Esophagus muscularis mucosa (tissue), 4 donors: ENCODE data around the gene TMEM238. TPM values are rescaled to one million over a fixed set of nuclear protein-coding genes. Genes with fewer than 3 reads are reported as not detected.

Experiments
- DNase-seq: peaks from one replicate; pipeline ENCODE4 v3.0.0-alpha.2; 2017; ENCODE audit errors: extremely low spot score
- H3K27ac ChIP-seq, 4 donors: fragments of 200-600 bp; sonication (generic); replicated peaks in 1 of 4; 1 replicate in 3 of 4; 2 replicates in 1 of 4; pipeline ENCODE4 v1.5.1; 2016 to 2019; ENCODE audit warnings: mild to moderate bottlenecking in 1 of 4
- H3K27me3 ChIP-seq, 4 donors: fragments of 200-600 bp; sonication (generic); one replicate each; pipeline versions ENCODE4 v1.5.1 to v1.6.0; 2016 to 2019
- H3K36me3 ChIP-seq, 4 donors: fragments of 200-600 bp; sonication (generic); one replicate each; pipeline ENCODE4 v1.5.1; 2016 to 2019
- H3K4me1 ChIP-seq, 4 donors: fragments of 200-600 bp; sonication (generic); one replicate each; pipeline ENCODE4 v1.5.1; 2016 to 2019
- H3K4me3 ChIP-seq, 4 donors: fragments of 200-600 bp; sonication (generic); 1 replicate in 2 of 4; 2 replicates in 2 of 4; pipeline ENCODE4 v1.5.1; 2016 to 2019; ENCODE audit warnings: mild to moderate bottlenecking in 4 of 4, moderate library complexity in 1 of 4
- H3K9me3 ChIP-seq, 4 donors: fragments of 200-600 bp; sonication (generic); 1 replicate in 3 of 4; 2 replicates in 1 of 4; pipeline ENCODE4 v1.5.1; 2016 to 2019
- EP300 ChIP-seq: sonication (generic); formaldehyde crosslinking; IDR thresholded peaks from one replicate; pipeline ENCODE4 v1.6.1; 2017; ENCODE audit warnings: antibody characterized with exemption
- POLR2A ChIP-seq: fragments of 450-650 bp; IDR thresholded peaks from one replicate; pipeline ENCODE4 v1.6.1; 2017; ENCODE audit warnings: antibody characterized with exemption, moderate library complexity, mild to moderate bottlenecking, low read depth
- POLR2AphosphoS5 ChIP-seq, 2 donors: sonication (generic); formaldehyde crosslinking; IDR thresholded peaks; one replicate each; pipeline ENCODE4 v1.6.1; 2017; ENCODE audit warnings: antibody characterized with exemption in 2 of 2
- WGBS: methylation state at CpG from one replicate; pipeline ENCODE4 v1.1.5; 2018; 5-methylcytosine and 5-hydroxymethylcytosine counted together
- intact Hi-C: fragments of 100-400 bp; cut with DNase I; formaldehyde crosslinking; loops from one replicate; pipeline ENCODE4 v1.15.1; 2023
- total RNA-seq, 4 donors: library from RNA; depleted of rRNA; stranded (reverse); fragments of >200 nt; gene quantifications; one replicate each; pipeline versions ENCODE4 v1.1.0 to v1.2.1, GENCODE V29; 2016
- TF ChIP-seq, protein P1 (sequence below), 3 experiments: fragments of 200-600 bp in 2 of 3; fragments of 450-650 bp in 1 of 3; sonication (generic) in 2 of 3; IDR thresholded peaks; one replicate each; pipeline ENCODE4 v1.5.1; 2017 to 2019; ENCODE audit warnings: antibody characterized with exemption in 3 of 3, mild to moderate bottlenecking in 2 of 3, moderate library complexity in 1 of 3

Gene TMEM238
- total RNA-seq, 4 donors from 2014 or later: 0.83 to 7.5 (median 1.00) TPM

DNA sequence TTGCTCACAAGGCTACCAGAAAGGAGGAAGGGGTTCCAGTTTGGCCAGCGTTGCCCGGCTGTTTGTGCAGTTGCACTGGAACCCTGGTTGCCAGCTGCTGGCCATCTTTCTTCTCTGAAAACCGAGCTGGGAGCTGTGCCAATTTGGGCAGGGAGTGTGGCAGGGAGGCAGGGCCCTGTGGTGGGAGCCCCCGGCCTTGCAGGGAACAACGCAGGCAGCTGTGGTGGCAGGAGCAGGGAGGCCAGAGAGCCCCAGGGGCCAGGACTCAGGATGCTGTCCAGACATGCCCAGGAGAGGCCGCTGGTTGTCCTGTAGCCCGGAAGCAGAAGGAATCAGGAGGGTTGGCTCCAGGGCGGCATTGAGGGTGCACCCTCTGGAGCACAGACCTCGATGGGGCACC is 39.6 kb downstream of the TMEM238 start:
- Histone ChIP-seq H3K27me3 (peaks cover 0 to 6% (median 0%) of the 10 kb centered on the region in 4 donors), H3K4me1 (peaks cover 18 to 45% (median 31%) of the 10 kb centered on the region in 4 donors), H3K9me3 (no peaks in the 10 kb centered on the region), H3K36me3 (peaks cover 0 to 54% (median 36%) of the 10 kb centered on the region in 4 donors), H3K27ac (no peak overlapping the region), H3K4me3 (no peak overlapping the region)
- intact Hi-C loops: loop anchor here (5.0 kb wide), 2 partner anchors 38 to 42 kb away; partner anchors contain the start of gene TMEM238
- TF ChIP-seq, protein P1, sequence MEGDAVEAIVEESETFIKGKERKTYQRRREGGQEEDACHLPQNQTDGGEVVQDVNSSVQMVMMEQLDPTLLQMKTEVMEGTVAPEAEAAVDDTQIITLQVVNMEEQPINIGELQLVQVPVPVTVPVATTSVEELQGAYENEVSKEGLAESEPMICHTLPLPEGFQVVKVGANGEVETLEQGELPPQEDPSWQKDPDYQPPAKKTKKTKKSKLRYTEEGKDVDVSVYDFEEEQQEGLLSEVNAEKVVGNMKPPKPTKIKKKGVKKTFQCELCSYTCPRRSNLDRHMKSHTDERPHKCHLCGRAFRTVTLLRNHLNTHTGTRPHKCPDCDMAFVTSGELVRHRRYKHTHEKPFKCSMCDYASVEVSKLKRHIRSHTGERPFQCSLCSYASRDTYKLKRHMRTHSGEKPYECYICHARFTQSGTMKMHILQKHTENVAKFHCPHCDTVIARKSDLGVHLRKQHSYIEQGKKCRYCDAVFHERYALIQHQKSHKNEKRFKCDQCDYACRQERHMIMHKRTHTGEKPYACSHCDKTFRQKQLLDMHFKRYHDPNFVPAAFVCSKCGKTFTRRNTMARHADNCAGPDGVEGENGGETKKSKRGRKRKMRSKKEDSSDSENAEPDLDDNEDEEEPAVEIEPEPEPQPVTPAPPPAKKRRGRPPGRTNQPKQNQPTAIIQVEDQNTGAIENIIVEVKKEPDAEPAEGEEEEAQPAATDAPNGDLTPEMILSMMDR (IDR thresholded peaks at IDR 0.05): no peak
- TF ChIP-seq EP300: no peak
- no peak for TF ChIP-seq POLR2AphosphoS5 (IDR thresholded peaks at IDR 0.05)
- TF ChIP-seq POLR2A: no peak
- DNase-seq: no peak
- 69% methylated on average over 9 of the region's 9 CpGs for WGBS

GRCh38 chr19:55341595-55342531 is 42.2 kb downstream of the TMEM238 start:
- DNase-seq: no peak
- Histone ChIP-seq H3K27me3 (peaks cover 0 to 3% (median 0%) of the 10 kb centered on the region in 4 donors), H3K4me1 (peaks cover 19 to 47% (median 39%) of the 10 kb centered on the region in 4 donors), H3K36me3 (peaks cover 0 to 43% (median 27%) of the 10 kb centered on the region in 4 donors), H3K4me3 (peak overlapping the region; percentile 76 to 91 (median 84)), H3K9me3 (no peaks in the 10 kb centered on the region), H3K27ac (no peak overlapping the region)
- 83% methylated on average over 17 of the region's 50 CpGs for WGBS
- intact Hi-C loops: loop anchor here (5.0 kb wide), 2 partner anchors 40 kb away; partner anchors contain the start of gene TMEM238
- TF ChIP-seq, protein P1 (IDR thresholded peaks at IDR 0.05): no peak
- no peak for TF ChIP-seq EP300
- no peak for TF ChIP-seq POLR2A
- TF ChIP-seq POLR2AphosphoS5 (IDR thresholded peaks at IDR 0.05): no peak

- intact Hi-C loops: loop anchor here (5.0 kb wide), 2 partner anchors 39 to 41 kb away; partner anchors contain the start of gene TMEM238
- peaks cover 0 to 3% (median 0%) of the 10 kb centered on the region in 4 donors for H3K27me3 ChIP-seq
- peaks cover 0 to 36% (median 22%) of the 10 kb centered on the region in 4 donors for H3K36me3 ChIP-seq
- H3K27ac ChIP-seq: peak overlapping the region; percentile 91 to 97 (median 93)
- WGBS: 8% methylated on average over 9 of the region's 15 CpGs
- DNase-seq: no peak
- TF ChIP-seq, protein P1 (IDR thresholded peaks at IDR 0.05): no peak
- peak; percentile 27 to 41 for TF ChIP-seq POLR2AphosphoS5 (IDR thresholded peaks at IDR 0.05)
- no peak for TF ChIP-seq EP300
- TF ChIP-seq POLR2A: no peak
- peak overlapping the region; percentile 76 to 91 (median 84) for H3K4me3 ChIP-seq
- H3K4me1 ChIP-seq: peaks cover 17 to 44% (median 38%) of the 10 kb centered on the region in 4 donors
- H3K9me3 ChIP-seq: no peaks in the 10 kb centered on the region
Observed at GRCh38 chr19:55341171-55341588, 42.9 kb downstream of the TMEM238 start.

DNA sequence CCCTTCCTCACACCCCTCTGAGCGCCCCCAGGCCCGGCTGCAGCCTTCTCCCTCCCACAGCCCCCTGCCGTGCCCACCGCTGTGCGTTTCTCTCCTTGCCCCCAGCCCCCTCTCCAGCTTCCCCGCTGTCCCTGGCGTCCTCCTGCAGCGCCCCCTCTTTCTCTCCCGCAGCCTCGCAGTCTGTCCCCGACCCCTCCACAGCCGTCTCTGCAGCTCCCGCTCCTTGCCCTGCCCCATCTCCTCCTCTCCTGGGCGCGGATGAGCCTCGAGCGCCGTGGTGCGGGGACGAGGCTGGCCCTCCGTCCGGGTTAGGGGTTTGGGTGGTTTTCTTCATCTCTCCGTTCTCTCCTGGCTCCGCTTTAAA is 43.3 kb downstream of the TMEM238 start:
- H3K27ac ChIP-seq: peak overlapping the region; percentile 91 to 97 (median 93)
- H3K4me3 ChIP-seq: peak overlapping the region; percentile 76 to 91 (median 84)
- H3K4me1 ChIP-seq: peaks cover 17 to 40% (median 34%) of the 10 kb centered on the region in 4 donors
- peaks cover 0 to 1% (median 0%) of the 10 kb centered on the region in 4 donors for H3K27me3 ChIP-seq
- no peak for TF ChIP-seq POLR2AphosphoS5 (IDR thresholded peaks at IDR 0.05)
- TF ChIP-seq POLR2A: no peak
- TF ChIP-seq, protein P1 (IDR thresholded peaks at IDR 0.05): peak in 1 of 3 experiments; percentile 3
- TF ChIP-seq EP300: no peak
- no peak for DNase-seq
- no peaks in the 10 kb centered on the region for H3K9me3 ChIP-seq
- intact Hi-C loops: loop anchor here (5.0 kb wide), 2 partner anchors 38 to 42 kb away; partner anchors contain the start of gene TMEM238
- peaks cover 0 to 32% (median 22%) of the 10 kb centered on the region in 4 donors for H3K36me3 ChIP-seq
- WGBS: 2% methylated on average over 24 of the region's 24 CpGs
